ENCODE results near the gene ALG8. TPM values are rescaled to one million over a fixed set of nuclear protein-coding genes. Genes with fewer than 3 reads are reported as not detected.
"Not testable (repeated sequence)": the region's sequence is repeated elsewhere in the genome, so short reads cannot be mapped to it uniquely, and the experiment has no call there.

The ALG8 gene
- total and polyA plus RNA-seq, 2 donors: 22.7 to 42.4 TPM

- Histone ChIP-seq H3K4me3 (ENCODE audit: low read depth, low read length) (no peak overlapping the region), H3K4me1 (ENCODE audit: insufficient read depth) (no peaks in the 10 kb centered on the region), H3K36me3 (ENCODE audit: insufficient read depth) (peaks cover 4% of the 10 kb centered on the region), H3K27ac (ENCODE audit: low read depth) (no peak overlapping the region)
- 89% methylated on average over 2 of the region's 2 CpGs for WGBS
- no peak for DNase-seq (ENCODE audit: extremely low spot score)
Observed at GRCh38 chr11:78100676-78101472, 38.6 kb downstream of the ALG8 start.

GRCh38 chr11:78100261-78100660, 39.2 kb downstream of the ALG8 start:
- Histone ChIP-seq H3K4me1 (ENCODE audit: insufficient read depth) (no peaks in the 10 kb centered on the region), H3K4me3 (ENCODE audit: low read depth, low read length) (no peak overlapping the region), H3K27ac (ENCODE audit: low read depth) (no peak overlapping the region), H3K36me3 (ENCODE audit: insufficient read depth) (peaks cover 4% of the 10 kb centered on the region)
- 74% methylated on average over 5 of the region's 5 CpGs for WGBS
- DNase-seq (ENCODE audit: extremely low spot score): no peak

GRCh38 chr11:78099666-78100065, 39.8 kb downstream of the ALG8 start:
- no peaks in the 10 kb centered on the region for H3K4me1 ChIP-seq (ENCODE audit: insufficient read depth)
- peaks cover 4% of the 10 kb centered on the region for H3K36me3 ChIP-seq (ENCODE audit: insufficient read depth)
- no peak overlapping the region for H3K4me3 ChIP-seq (ENCODE audit: low read depth, low read length)
- H3K27ac ChIP-seq (ENCODE audit: low read depth): no peak overlapping the region
- 87% methylated on average over 4 of the region's 4 CpGs for WGBS
- DNase-seq (ENCODE audit: extremely low spot score): no peak

- H3K4me1 ChIP-seq (ENCODE audit: insufficient read depth): no peaks in the 10 kb centered on the region
- 94% methylated on average over 7 of the region's 7 CpGs for WGBS
- H3K4me3 ChIP-seq (ENCODE audit: low read depth, low read length): no peak overlapping the region
- DNase-seq (ENCODE audit: extremely low spot score): no peak
- H3K27ac ChIP-seq (ENCODE audit: low read depth): no peak overlapping the region
- H3K36me3 ChIP-seq (ENCODE audit: insufficient read depth): peaks cover 4% of the 10 kb centered on the region
Observed at GRCh38 chr11:78097666-78098385, 41.6 kb downstream of the ALG8 start.

- 93% methylated on average over 2 of the region's 2 CpGs for WGBS
- H3K27ac ChIP-seq (ENCODE audit: low read depth): no peak overlapping the region
- no peak overlapping the region for H3K4me3 ChIP-seq (ENCODE audit: low read depth, low read length)
- H3K36me3 ChIP-seq (ENCODE audit: insufficient read depth): no peaks in the 10 kb centered on the region
- DNase-seq (ENCODE audit: extremely low spot score): no peak
- no peaks in the 10 kb centered on the region for H3K4me1 ChIP-seq (ENCODE audit: insufficient read depth)
Observed at GRCh38 chr11:78094250-78094649, 45.2 kb downstream of the ALG8 start.

- DNase-seq (ENCODE audit: extremely low spot score); H3K4me1 ChIP-seq (ENCODE audit: insufficient read depth); H3K4me3 ChIP-seq (ENCODE audit: low read depth, low read length); H3K27ac ChIP-seq (ENCODE audit: low read depth); H3K36me3 ChIP-seq (ENCODE audit: insufficient read depth): not testable (repeated sequence)
- WGBS: 82% methylated on average over 6 of the region's 6 CpGs
Observed at GRCh38 chr11:78086521-78087074, 52.8 kb downstream of the ALG8 start.

GRCh38 chr11:78085972-78086371, 53.5 kb downstream of the ALG8 start:
- WGBS: 65% methylated on average over 3 of the region's 3 CpGs
- no peak for DNase-seq (ENCODE audit: extremely low spot score)
- Histone ChIP-seq H3K36me3 (ENCODE audit: insufficient read depth) (no peaks in the 10 kb centered on the region), H3K27ac (ENCODE audit: low read depth) (no peak overlapping the region), H3K4me1 (ENCODE audit: insufficient read depth) (no peaks in the 10 kb centered on the region), H3K4me3 (ENCODE audit: low read depth, low read length) (no peak overlapping the region)

GRCh38 chr11:78084506-78084905, 54.9 kb downstream of the ALG8 start:
- not testable (repeated sequence) for H3K27ac ChIP-seq (ENCODE audit: low read depth); H3K4me1 ChIP-seq (ENCODE audit: insufficient read depth); DNase-seq (ENCODE audit: extremely low spot score); H3K4me3 ChIP-seq (ENCODE audit: low read depth, low read length); H3K36me3 ChIP-seq (ENCODE audit: insufficient read depth)
- 83% methylated on average over 8 of the region's 8 CpGs for WGBS

GRCh38 chr11:78083021-78083420, 56.4 kb downstream of the ALG8 start:
- 52% methylated on average over 4 of the region's 4 CpGs for WGBS
- Histone ChIP-seq H3K27ac (ENCODE audit: low read depth) (no peak overlapping the region), H3K36me3 (ENCODE audit: insufficient read depth) (no peaks in the 10 kb centered on the region), H3K4me3 (ENCODE audit: low read depth, low read length) (no peak overlapping the region), H3K4me1 (ENCODE audit: insufficient read depth) (no peaks in the 10 kb centered on the region)
- DNase-seq (ENCODE audit: extremely low spot score): no peak

GRCh38 chr11:78082146-78082545, 57.3 kb downstream of the ALG8 start:
- WGBS: 88% methylated on average over 8 of the region's 8 CpGs
- Histone ChIP-seq H3K27ac (ENCODE audit: low read depth) (no peak overlapping the region), H3K4me1 (ENCODE audit: insufficient read depth) (no peaks in the 10 kb centered on the region), H3K36me3 (ENCODE audit: insufficient read depth) (no peaks in the 10 kb centered on the region), H3K4me3 (ENCODE audit: low read depth, low read length) (no peak overlapping the region)
- DNase-seq (ENCODE audit: extremely low spot score): no peak

GRCh38 chr11:78081583-78081982, 57.8 kb downstream of the ALG8 start:
- Histone ChIP-seq H3K4me3 (ENCODE audit: low read depth, low read length) (no peak overlapping the region), H3K4me1 (ENCODE audit: insufficient read depth) (peaks cover under 1% of the 10 kb centered on the region), H3K27ac (ENCODE audit: low read depth) (no peak overlapping the region), H3K36me3 (ENCODE audit: insufficient read depth) (no peaks in the 10 kb centered on the region)
- DNase-seq (ENCODE audit: extremely low spot score): no peak
- 92% methylated on average over 6 of the region's 6 CpGs for WGBS

- peaks cover 2% of the 10 kb centered on the region for H3K4me1 ChIP-seq (ENCODE audit: insufficient read depth)
- no peaks in the 10 kb centered on the region for H3K36me3 ChIP-seq (ENCODE audit: insufficient read depth)
- H3K4me3 ChIP-seq (ENCODE audit: low read depth, low read length): no peak overlapping the region
- WGBS: 82% methylated on average over 11 of the region's 11 CpGs
- DNase-seq (ENCODE audit: extremely low spot score): no peak
- H3K27ac ChIP-seq (ENCODE audit: low read depth): no peak overlapping the region
Observed at GRCh38 chr11:78080818-78081495, 58.5 kb downstream of the ALG8 start.

GRCh38 chr11:78080084-78080817, 59.2 kb downstream of the ALG8 start:
- Histone ChIP-seq H3K4me3 (ENCODE audit: low read depth, low read length) (peak overlapping the region; percentile 90), H3K4me1 (ENCODE audit: insufficient read depth) (peaks cover 2% of the 10 kb centered on the region), H3K27ac (ENCODE audit: low read depth) (peak overlapping the region; percentile 91), H3K36me3 (ENCODE audit: insufficient read depth) (no peaks in the 10 kb centered on the region)
- no peak for DNase-seq (ENCODE audit: extremely low spot score)
- WGBS: 59% methylated on average over 23 of the region's 23 CpGs
